GM18502 (cell line): ENCODE measurements around the gene SRPK1.
"Not testable (repeated sequence)": the region's sequence is repeated elsewhere in the genome, so short reads cannot be mapped to it uniquely, and the experiment has no call there.

ENCODE experiments used
- ATAC-seq: cut with Tn5 transposase; IDR thresholded peaks from one replicate; pipeline ENCODE4 v1.9.1; 2021; ENCODE audit warnings: mild to moderate bottlenecking; ENCODE audit not compliant: unreplicated experiment, poor library complexity

The SRPK1 gene

GRCh38 chr6:35933844-35934243 lies 12.9 kb upstream of the SRPK1 start:
- no peak for ATAC-seq

- ATAC-seq, result not testable (repeated sequence)
Measured at GRCh38 chr6:35931873-35932272, 11.0 kb upstream of the SRPK1 start.

- no peak for ATAC-seq
Measured at GRCh38 chr6:35931120-35931561, 10.2 kb upstream of the SRPK1 start.

GRCh38 chr6:35929601-35930000 lies 8.7 kb upstream of the SRPK1 start:
- no peak for ATAC-seq

- ATAC-seq, result no peak
Measured at GRCh38 chr6:35926509-35927215, 5.8 kb upstream of the SRPK1 start.

- no peak for ATAC-seq
Measured at GRCh38 chr6:35925961-35926360, 5.1 kb upstream of the SRPK1 start.

- no peak for ATAC-seq
Measured at GRCh38 chr6:35924146-35924545, 3.2 kb upstream of the SRPK1 start.

GRCh38 chr6:35922139-35922554 lies 1.2 kb upstream of the SRPK1 start:
- no peak for ATAC-seq

- peak; percentile 34 for ATAC-seq
Measured at GRCh38 chr6:35919827-35920751, 809 bp downstream of the SRPK1 start.

- no peak for ATAC-seq
Measured at GRCh38 chr6:35919085-35919826, 1.6 kb downstream of the SRPK1 start.

GRCh38 chr6:35916893-35917292 lies 4.0 kb downstream of the SRPK1 start:
- not testable (repeated sequence) for ATAC-seq

GRCh38 chr6:35916056-35916455 lies 4.8 kb downstream of the SRPK1 start:
- no peak for ATAC-seq

GRCh38 chr6:35914536-35914935 lies 6.4 kb downstream of the SRPK1 start:
- ATAC-seq, result no peak

GRCh38 chr6:35911871-35912653 lies 8.8 kb downstream of the SRPK1 start:
- no peak for ATAC-seq

GRCh38 chr6:35909571-35909970 lies 11.3 kb downstream of the SRPK1 start:
- ATAC-seq, result not testable (repeated sequence)

- ATAC-seq, result not testable (repeated sequence)
Measured at GRCh38 chr6:35908753-35909401, 12.0 kb downstream of the SRPK1 start.

GRCh38 chr6:35907750-35908149 lies 13.1 kb downstream of the SRPK1 start:
- no peak for ATAC-seq

- ATAC-seq, result no peak
Measured at GRCh38 chr6:35906499-35906846, 14.4 kb downstream of the SRPK1 start.

GRCh38 chr6:35905841-35906498 lies 14.9 kb downstream of the SRPK1 start:
- ATAC-seq, result no peak
